ENCODE measurements around the gene POLN. TPM values are rescaled to one million over a fixed set of nuclear protein-coding genes. Genes with fewer than 3 reads are reported as not detected.

POLN gene
- total RNA-seq, 1 experiment from 2014 or later: 1.3 TPM

- H2AFZ ChIP-seq: no peak overlapping the region
- intact Hi-C loops (cut with micrococcal nuclease; ENCODE audit: unreplicated experiment): no loop called here
- TF ChIP-seq EZH2 (IDR thresholded peaks at IDR 0.05; ENCODE audit: low read depth) (no peak), CTCF (conservative IDR thresholded peaks at IDR 0.05) (no peak)
- H3K36me3 ChIP-seq (ENCODE audit: low read depth): no peaks in the 10 kb centered on the region
- no peaks in the 10 kb centered on the region for H3K9me3 ChIP-seq (ENCODE audit: insufficient read depth, low read depth)
- no TSS peak for BruUV-seq (replicated peaks)
- H3K4me3 ChIP-seq: no peak overlapping the region
- no peaks in the 10 kb centered on the region for H3K9me2 ChIP-seq (ENCODE audit: insufficient read depth)
- no peaks in the 10 kb centered on the region for H3K27me3 ChIP-seq (ENCODE audit: insufficient read depth, low read depth)
- no peak overlapping the region for H3K27ac ChIP-seq
- ChIA-PET CTCF (no interaction called here), POLR2A (ENCODE audit: unreplicated experiment) (interaction anchor here (0.7 kb wide), 1 partner anchor 113 kb away, joined by 5 read pairs; the partner anchor contains the start of gene NAT8L)
- DNase-seq: no peak
- H3K4me2 ChIP-seq: no peak overlapping the region
- H4K20me1 ChIP-seq (ENCODE audit: insufficient read depth): no peaks in the 10 kb centered on the region
- no peaks in the 10 kb centered on the region for H3K79me2 ChIP-seq (ENCODE audit: low read depth)
- H3K4me1 ChIP-seq (replicated peaks; ENCODE audit: insufficient read depth): no peaks in the 10 kb centered on the region
- no peaks in the 10 kb centered on the region for H3F3A ChIP-seq (ENCODE audit: insufficient read depth, low read depth)
Measured at GRCh38 chr4:2172161-2172560, 69.8 kb downstream of the POLN start.

DNA sequence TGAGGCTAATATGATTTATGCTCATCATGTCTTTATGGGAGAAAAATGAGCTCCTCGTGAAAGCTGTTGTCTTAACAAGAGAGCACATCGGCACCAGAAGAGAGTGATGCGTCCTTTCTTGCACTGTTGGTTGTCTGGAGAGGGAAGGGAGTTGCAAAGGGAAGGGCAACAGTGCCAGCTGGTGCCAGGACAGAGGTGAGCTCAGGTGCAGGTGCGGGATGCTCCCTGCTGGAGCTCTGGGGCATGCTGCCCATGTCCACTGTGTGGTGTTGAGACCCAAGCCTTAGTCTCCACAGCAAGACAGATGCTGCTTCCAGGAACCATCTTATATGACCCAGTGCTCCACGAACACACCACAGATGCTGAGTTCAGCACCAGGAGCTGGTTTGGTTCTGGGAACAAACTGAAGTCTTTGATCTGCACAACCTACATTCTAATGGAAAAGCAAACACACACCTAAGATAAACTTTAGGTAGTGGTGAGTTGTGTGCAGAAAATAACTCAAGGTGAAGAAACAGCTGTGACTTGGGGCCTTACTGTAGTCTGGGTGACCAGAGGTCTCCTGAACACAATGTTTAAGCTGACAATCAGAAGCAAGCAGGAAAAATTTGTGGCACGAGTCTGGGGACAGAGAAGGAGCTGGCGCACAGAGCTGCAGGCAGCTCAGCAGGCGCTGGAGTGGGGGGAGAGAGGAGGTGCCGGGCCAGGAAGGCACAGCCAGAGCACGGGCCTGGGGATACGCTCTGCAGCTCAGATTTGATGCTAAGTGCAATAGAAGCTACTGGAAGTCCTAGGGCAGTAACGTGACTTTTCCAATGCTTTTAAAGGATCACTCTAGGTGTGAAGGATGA is 73.2 kb downstream of the POLN start:
- Histone ChIP-seq H3K9me3 (ENCODE audit: insufficient read depth, low read depth) (no peaks in the 10 kb centered on the region), H3K4me1 (replicated peaks; ENCODE audit: insufficient read depth) (no peaks in the 10 kb centered on the region), H3K27ac (no peak overlapping the region), H4K20me1 (ENCODE audit: insufficient read depth) (no peaks in the 10 kb centered on the region), H3K36me3 (ENCODE audit: low read depth) (no peaks in the 10 kb centered on the region), H3F3A (ENCODE audit: insufficient read depth, low read depth) (no peaks in the 10 kb centered on the region), H2AFZ (no peak overlapping the region), H3K9me2 (ENCODE audit: insufficient read depth) (no peaks in the 10 kb centered on the region), H3K4me2 (no peak overlapping the region), H3K27me3 (ENCODE audit: insufficient read depth, low read depth) (no peaks in the 10 kb centered on the region), H3K79me2 (ENCODE audit: low read depth) (no peaks in the 10 kb centered on the region), H3K4me3 (no peak overlapping the region)
- TF ChIP-seq CTCF (conservative IDR thresholded peaks at IDR 0.05): peak; percentile 42; the same call in 1 of the 2 replicates
- no peak for TF ChIP-seq EZH2 (IDR thresholded peaks at IDR 0.05; ENCODE audit: low read depth)
- BruUV-seq (replicated peaks): no TSS peak
- intact Hi-C loops (cut with micrococcal nuclease; ENCODE audit: unreplicated experiment): no loop called here
- POLR2A ChIA-PET (ENCODE audit: unreplicated experiment): interaction anchor here (0.5 to 0.6 kb wide), 3 partner anchors 141 to 312 kb away, joined by 3 to 9 read pairs (median 3); no protein-coding TSS in a partner anchor
- CTCF ChIA-PET: interaction anchor here (0.7 to 1.4 kb wide), 2 partner anchors 159 to 423 kb away, joined by 4 to 6 read pairs; partner anchors contain the start of gene NELFA
- DNase-seq: peak; percentile 37 to 49

GRCh38 chr4:2166253-2166652 is 75.7 kb downstream of the POLN start:
- Histone ChIP-seq H3K79me2 (ENCODE audit: low read depth) (no peaks in the 10 kb centered on the region), H3K36me3 (ENCODE audit: low read depth) (no peaks in the 10 kb centered on the region), H3F3A (ENCODE audit: insufficient read depth, low read depth) (no peaks in the 10 kb centered on the region), H4K20me1 (ENCODE audit: insufficient read depth) (no peaks in the 10 kb centered on the region), H3K4me3 (no peak overlapping the region), H2AFZ (no peak overlapping the region), H3K27me3 (ENCODE audit: insufficient read depth, low read depth) (no peaks in the 10 kb centered on the region), H3K9me3 (ENCODE audit: insufficient read depth, low read depth) (no peaks in the 10 kb centered on the region), H3K9me2 (ENCODE audit: insufficient read depth) (no peaks in the 10 kb centered on the region), H3K4me1 (replicated peaks; ENCODE audit: insufficient read depth) (no peaks in the 10 kb centered on the region), H3K27ac (no peak overlapping the region), H3K4me2 (no peak overlapping the region)
- CTCF ChIA-PET: no interaction called here
- DNase-seq: no peak
- TF ChIP-seq CTCF (conservative IDR thresholded peaks at IDR 0.05) (no peak), EZH2 (IDR thresholded peaks at IDR 0.05; ENCODE audit: low read depth) (no peak)
- POLR2A ChIA-PET (ENCODE audit: unreplicated experiment): no interaction called here
- BruUV-seq (replicated peaks): no TSS peak
- intact Hi-C loops (cut with micrococcal nuclease; ENCODE audit: unreplicated experiment): no loop called here

Data from PC-9 (cell line).